ENCODE results near the gene FRMD8.

The FRMD8 gene

GRCh38 chr11:65426839-65427690, 40.6 kb downstream of the FRMD8 start:
- peaks cover 23% of the 10 kb centered on the region for H3K4me1 ChIP-seq (ENCODE audit: control insufficient read depth, insufficient read depth, low read length)
- no peak for DNase-seq (ENCODE audit: low read depth, low spot score)
- no peaks in the 10 kb centered on the region for H3K27me3 ChIP-seq (ENCODE audit: control insufficient read depth, insufficient read depth, low read length)
- no peak overlapping the region for H3K27ac ChIP-seq (ENCODE audit: low read length)
- no CpG with 5 or more reads among the region's 10 CpGs for WGBS (ENCODE audit: insufficient coverage, insufficient read length)
- no peaks in the 10 kb centered on the region for H3K36me3 ChIP-seq (ENCODE audit: control insufficient read depth, insufficient read depth, low read length)
- no peak overlapping the region for H3K4me3 ChIP-seq (ENCODE audit: low read length)
- H3K9me3 ChIP-seq (ENCODE audit: control insufficient read depth, insufficient read depth, low read length) = no peaks in the 10 kb centered on the region

GRCh38 chr11:65427691-65428577, 41.5 kb downstream of the FRMD8 start:
- H3K27ac ChIP-seq (ENCODE audit: low read length) = no peak overlapping the region
- H3K4me1 ChIP-seq (ENCODE audit: control insufficient read depth, insufficient read depth, low read length) = peaks cover 21% of the 10 kb centered on the region
- H3K9me3 ChIP-seq (ENCODE audit: control insufficient read depth, insufficient read depth, low read length) = no peaks in the 10 kb centered on the region
- no peak for DNase-seq (ENCODE audit: low read depth, low spot score)
- H3K4me3 ChIP-seq (ENCODE audit: low read length) = no peak overlapping the region
- H3K36me3 ChIP-seq (ENCODE audit: control insufficient read depth, insufficient read depth, low read length) = no peaks in the 10 kb centered on the region
- no peaks in the 10 kb centered on the region for H3K27me3 ChIP-seq (ENCODE audit: control insufficient read depth, insufficient read depth, low read length)
- no CpG with 5 or more reads among the region's 11 CpGs for WGBS (ENCODE audit: insufficient coverage, insufficient read length)

- WGBS (ENCODE audit: insufficient coverage, insufficient read length) = no CpG with 5 or more reads among the region's 5 CpGs
- no peak overlapping the region for H3K4me3 ChIP-seq (ENCODE audit: low read length)
- no peak overlapping the region for H3K27ac ChIP-seq (ENCODE audit: low read length)
- no peaks in the 10 kb centered on the region for H3K27me3 ChIP-seq (ENCODE audit: control insufficient read depth, insufficient read depth, low read length)
- no peak for DNase-seq (ENCODE audit: low read depth, low spot score)
- H3K9me3 ChIP-seq (ENCODE audit: control insufficient read depth, insufficient read depth, low read length) = no peaks in the 10 kb centered on the region
- peaks cover 14% of the 10 kb centered on the region for H3K4me1 ChIP-seq (ENCODE audit: control insufficient read depth, insufficient read depth, low read length)
- H3K36me3 ChIP-seq (ENCODE audit: control insufficient read depth, insufficient read depth, low read length) = no peaks in the 10 kb centered on the region
These were observed 42.2 kb downstream of the FRMD8 start for GRCh38 chr11:65428578-65429067.

- H3K27ac ChIP-seq (ENCODE audit: low read length) = no peak overlapping the region
- H3K4me3 ChIP-seq (ENCODE audit: low read length) = no peak overlapping the region
- no peaks in the 10 kb centered on the region for H3K36me3 ChIP-seq (ENCODE audit: control insufficient read depth, insufficient read depth, low read length)
- H3K9me3 ChIP-seq (ENCODE audit: control insufficient read depth, insufficient read depth, low read length) = no peaks in the 10 kb centered on the region
- no CpG with 5 or more reads among the region's 9 CpGs for WGBS (ENCODE audit: insufficient coverage, insufficient read length)
- no peak for DNase-seq (ENCODE audit: low read depth, low spot score)
- H3K4me1 ChIP-seq (ENCODE audit: control insufficient read depth, insufficient read depth, low read length) = peaks cover 12% of the 10 kb centered on the region
- H3K27me3 ChIP-seq (ENCODE audit: control insufficient read depth, insufficient read depth, low read length) = no peaks in the 10 kb centered on the region
These were observed 42.7 kb downstream of the FRMD8 start for GRCh38 chr11:65429068-65429681.

GRCh38 chr11:65429724-65430405, 43.4 kb downstream of the FRMD8 start:
- Histone ChIP-seq H3K36me3 (ENCODE audit: control insufficient read depth, insufficient read depth, low read length) (no peaks in the 10 kb centered on the region), H3K4me3 (ENCODE audit: low read length) (no peak overlapping the region), H3K4me1 (ENCODE audit: control insufficient read depth, insufficient read depth, low read length) (peaks cover 10% of the 10 kb centered on the region), H3K9me3 (ENCODE audit: control insufficient read depth, insufficient read depth, low read length) (no peaks in the 10 kb centered on the region), H3K27me3 (ENCODE audit: control insufficient read depth, insufficient read depth, low read length) (no peaks in the 10 kb centered on the region), H3K27ac (ENCODE audit: low read length) (no peak overlapping the region)
- no peak for DNase-seq (ENCODE audit: low read depth, low spot score)
- WGBS (ENCODE audit: insufficient coverage, insufficient read length) = no CpG with 5 or more reads among the region's 9 CpGs

GRCh38 chr11:65430406-65431217, 44.2 kb downstream of the FRMD8 start:
- peaks cover 10% of the 10 kb centered on the region for H3K4me1 ChIP-seq (ENCODE audit: control insufficient read depth, insufficient read depth, low read length)
- no peaks in the 10 kb centered on the region for H3K9me3 ChIP-seq (ENCODE audit: control insufficient read depth, insufficient read depth, low read length)
- H3K27ac ChIP-seq (ENCODE audit: low read length) = no peak overlapping the region
- WGBS (ENCODE audit: insufficient coverage, insufficient read length) = no CpG with 5 or more reads among the region's 6 CpGs
- no peaks in the 10 kb centered on the region for H3K27me3 ChIP-seq (ENCODE audit: control insufficient read depth, insufficient read depth, low read length)
- DNase-seq (ENCODE audit: low read depth, low spot score) = no peak
- no peak overlapping the region for H3K4me3 ChIP-seq (ENCODE audit: low read length)
- no peaks in the 10 kb centered on the region for H3K36me3 ChIP-seq (ENCODE audit: control insufficient read depth, insufficient read depth, low read length)

- H3K36me3 ChIP-seq (ENCODE audit: control insufficient read depth, insufficient read depth, low read length) = no peaks in the 10 kb centered on the region
- peaks cover 10% of the 10 kb centered on the region for H3K4me1 ChIP-seq (ENCODE audit: control insufficient read depth, insufficient read depth, low read length)
- H3K27me3 ChIP-seq (ENCODE audit: control insufficient read depth, insufficient read depth, low read length) = no peaks in the 10 kb centered on the region
- no CpG with 5 or more reads among the region's 4 CpGs for WGBS (ENCODE audit: insufficient coverage, insufficient read length)
- H3K4me3 ChIP-seq (ENCODE audit: low read length) = no peak overlapping the region
- no peak overlapping the region for H3K27ac ChIP-seq (ENCODE audit: low read length)
- no peaks in the 10 kb centered on the region for H3K9me3 ChIP-seq (ENCODE audit: control insufficient read depth, insufficient read depth, low read length)
- no peak for DNase-seq (ENCODE audit: low read depth, low spot score)
These were observed 45.1 kb downstream of the FRMD8 start for GRCh38 chr11:65431451-65432099.

GRCh38 chr11:65432100-65432650, 45.7 kb downstream of the FRMD8 start:
- Histone ChIP-seq H3K9me3 (ENCODE audit: control insufficient read depth, insufficient read depth, low read length) (no peaks in the 10 kb centered on the region), H3K4me1 (ENCODE audit: control insufficient read depth, insufficient read depth, low read length) (peaks cover 7% of the 10 kb centered on the region), H3K36me3 (ENCODE audit: control insufficient read depth, insufficient read depth, low read length) (no peaks in the 10 kb centered on the region), H3K4me3 (ENCODE audit: low read length) (no peak overlapping the region), H3K27ac (ENCODE audit: low read length) (no peak overlapping the region), H3K27me3 (ENCODE audit: control insufficient read depth, insufficient read depth, low read length) (no peaks in the 10 kb centered on the region)
- no CpG with 5 or more reads among the region's 2 CpGs for WGBS (ENCODE audit: insufficient coverage, insufficient read length)
- no peak for DNase-seq (ENCODE audit: low read depth, low spot score)
